GM23338 (cell line): ENCODE data around the gene SLC6A13. TPM values are rescaled to one million over a fixed set of nuclear protein-coding genes. Genes with fewer than 3 reads are reported as not detected.

Experiments used
- ATAC-seq: fragments of 200-7000 bp; cut with Tn5 transposase; 3 replicates; pipeline ENCODE4 v1.9.1; 2020
- DNase-seq: peaks from one replicate; pipeline ENCODE4 v3.0.0-alpha.2; 2015; ENCODE audit warnings: low spot score
- H2AFZ ChIP-seq: fragments of 200-600 bp; sonication (generic); 2 replicates; pipeline ENCODE4 v1.8.0; 2016; ENCODE audit warnings: antibody characterized with exemption, mild to moderate bottlenecking, moderate library complexity
- H3F3A ChIP-seq: fragments of 200-600 bp; sonication (generic); replicated peaks from 2 replicates; pipeline ENCODE4 v1.8.0; 2017; ENCODE audit warnings: antibody characterized with exemption, mixed run types, low read depth
- H3K27ac ChIP-seq: fragments of 200-600 bp; sonication (generic); 2 replicates; pipeline ENCODE4 v1.6.1; 2016; ENCODE audit warnings: low read depth
- H3K27me3 ChIP-seq: fragments of 200-600 bp; sonication (generic); 2 replicates; pipeline ENCODE4 v1.8.0; 2016; ENCODE audit warnings: mild to moderate bottlenecking, mixed run types, moderate library complexity; ENCODE audit not compliant: insufficient read depth
- H3K36me3 ChIP-seq: fragments of 200-600 bp; sonication (generic); 2 replicates; pipeline ENCODE4 v1.8.0; 2016; ENCODE audit warnings: mild to moderate bottlenecking; ENCODE audit not compliant: insufficient read depth
- H3K4me1 ChIP-seq: fragments of 200-600 bp; sonication (generic); 2 replicates; pipeline ENCODE4 v1.8.0; 2016; ENCODE audit warnings: mild to moderate bottlenecking, moderate library complexity; ENCODE audit not compliant: insufficient read depth
- H3K4me2 ChIP-seq: fragments of 200-600 bp; sonication (generic); 2 replicates; pipeline ENCODE4 v1.7.1; 2017; ENCODE audit warnings: mixed run types
- H3K4me3 ChIP-seq: fragments of 200-600 bp; sonication (generic); 2 replicates; pipeline ENCODE4 v1.6.1; 2016; ENCODE audit warnings: mixed run types
- H3K79me2 ChIP-seq: fragments of 200-600 bp; sonication (generic); replicated peaks from 2 replicates; pipeline ENCODE4 v1.8.0; 2017; ENCODE audit warnings: mild to moderate bottlenecking; ENCODE audit not compliant: insufficient read depth
- H3K9me2 ChIP-seq: fragments of 200-600 bp; sonication (generic); 2 replicates; pipeline ENCODE4 v1.8.0; 2017; ENCODE audit not compliant: insufficient read depth
- H4K20me1 ChIP-seq: fragments of 200-600 bp; sonication (generic); replicated peaks from 2 replicates; pipeline ENCODE4 v1.8.0; 2017; ENCODE audit warnings: mild to moderate bottlenecking; ENCODE audit not compliant: insufficient read depth
- H3K27ac Mint-ChIP-seq: 2 replicates; pipeline ENCODE4 v1.8.0; 2020; ENCODE audit warnings: inconsistent platforms, mild to moderate bottlenecking, moderate library complexity, mixed read lengths
- H3K27me3 Mint-ChIP-seq: 3 replicates; pipeline ENCODE4 v1.8.0; 2022; ENCODE audit warnings: low read depth, mild to moderate bottlenecking, moderate library complexity, mixed read lengths, inconsistent platforms; ENCODE audit not compliant: insufficient read depth, poor library complexity
- H3K36me3 Mint-ChIP-seq: 3 replicates; pipeline ENCODE4 v1.8.0; 2021; ENCODE audit warnings: low read depth, mild to moderate bottlenecking, inconsistent platforms, moderate library complexity, mixed read lengths
- H3K4me1 Mint-ChIP-seq: 3 replicates; pipeline ENCODE4 v1.8.0; 2020; ENCODE audit warnings: mild to moderate bottlenecking, inconsistent platforms, mixed read lengths
- H3K4me3 Mint-ChIP-seq: 3 replicates; pipeline ENCODE4 v1.8.0; 2021; ENCODE audit warnings: moderate library complexity, mild to moderate bottlenecking, inconsistent platforms, mixed read lengths
- H3K9me3 Mint-ChIP-seq: 3 replicates; pipeline ENCODE4 v1.8.0; 2020; ENCODE audit warnings: moderate library complexity, mild to moderate bottlenecking, inconsistent platforms, mixed read lengths
- EZH2 ChIP-seq: fragments of 200-600 bp; sonication (generic); IDR thresholded peaks from one replicate; pipeline ENCODE4 v1.8.0; 2017; ENCODE audit warnings: antibody characterized with exemption, mild to moderate bottlenecking, low read depth; ENCODE audit not compliant: unreplicated experiment
- EZH2phosphoT487 ChIP-seq: fragments of 200-600 bp; sonication (generic); IDR thresholded peaks from one replicate; pipeline ENCODE4 v1.8.1; 2018; ENCODE audit warnings: antibody characterized with exemption; ENCODE audit not compliant: unreplicated experiment
- JUNB ChIP-seq: IDR thresholded peaks from one replicate; pipeline ENCODE4 v1.6.1; 2016; ENCODE audit warnings: antibody characterized with exemption; ENCODE audit not compliant: unreplicated experiment
- POLR2AphosphoS5 ChIP-seq: IDR thresholded peaks from 2 replicates; pipeline ENCODE4 v1.6.1; 2016; ENCODE audit warnings: antibody characterized with exemption, low read depth
- polyA plus RNA-seq: library from polyadenylated mRNA; unstranded; fragments of >200 nt; fragmentation: Nextera tagmentation; extraction: Ambion mirVana; gene quantifications from 2 replicates; pipeline ENCODE4 v1.2.1, GENCODE V29; 2016
- total RNA-seq: library from RNA; depleted of rRNA; stranded (reverse); fragments of >200 nt; shearing (Covaris generic); gene quantifications from 2 replicates; pipeline ENCODE4 v1.2.3, GENCODE V29; 2014
- TF ChIP-seq, protein P1 (sequence below): IDR thresholded peaks from one replicate; pipeline ENCODE4 v1.6.1; 2018; ENCODE audit warnings: antibody characterized with exemption; ENCODE audit not compliant: unreplicated experiment
- TF ChIP-seq, protein P2 (sequence below): fragments of 250-450 bp; sonication (Bioruptor Pico); IDR thresholded peaks from 2 replicates; pipeline ENCODE4 v1.5.0; 2020; ENCODE audit warnings: mild to moderate bottlenecking, moderate library complexity

SLC6A13 gene
- total and polyA plus RNA-seq, 2 experiments from 2014 or later, result not detected

DNA sequence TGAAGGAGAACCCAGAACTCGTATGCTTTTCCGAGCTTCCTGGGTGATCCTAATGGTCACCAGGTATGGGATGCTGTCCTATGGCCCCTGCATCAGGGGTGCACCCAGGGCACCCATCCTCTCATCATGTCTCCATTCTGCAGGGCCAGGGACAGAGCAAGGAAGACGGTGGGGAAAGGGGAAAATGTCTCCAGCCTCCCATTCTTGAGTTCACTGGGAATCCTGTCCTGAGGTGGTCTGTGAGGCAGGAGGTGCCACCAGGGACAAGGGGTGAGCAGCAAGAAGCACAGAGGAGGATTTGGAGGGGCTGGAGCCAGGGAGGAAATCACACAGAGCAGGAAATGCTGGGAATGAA lies 33.8 kb downstream of the SLC6A13 start:
- DNase-seq (no peak), ATAC-seq (no peak)
- Mint-ChIP-seq H3K36me3 (no peaks in the 10 kb centered on the region), H3K9me3 (no peaks in the 10 kb centered on the region), H3K4me3 (no peak overlapping the region), H3K27ac (no peak overlapping the region), H3K4me1 (peaks cover 27% of the 10 kb centered on the region), H3K27me3 (peaks cover 14% of the 10 kb centered on the region)
- H3F3A ChIP-seq, result no peaks in the 10 kb centered on the region
- H3K79me2 ChIP-seq, result no peaks in the 10 kb centered on the region
- H4K20me1 ChIP-seq, result no peaks in the 10 kb centered on the region
- no peaks in the 10 kb centered on the region for H3K36me3 ChIP-seq
- H3K4me2 ChIP-seq, result no peak overlapping the region
- no peaks in the 10 kb centered on the region for H3K9me2 ChIP-seq
- no peak overlapping the region for H3K27ac ChIP-seq
- H3K4me1 ChIP-seq, result peaks cover 13% of the 10 kb centered on the region; the same call in 1 of the 2 replicates
- no peaks in the 10 kb centered on the region for H3K27me3 ChIP-seq
- no peak overlapping the region for H2AFZ ChIP-seq
- TF ChIP-seq, protein P1, sequence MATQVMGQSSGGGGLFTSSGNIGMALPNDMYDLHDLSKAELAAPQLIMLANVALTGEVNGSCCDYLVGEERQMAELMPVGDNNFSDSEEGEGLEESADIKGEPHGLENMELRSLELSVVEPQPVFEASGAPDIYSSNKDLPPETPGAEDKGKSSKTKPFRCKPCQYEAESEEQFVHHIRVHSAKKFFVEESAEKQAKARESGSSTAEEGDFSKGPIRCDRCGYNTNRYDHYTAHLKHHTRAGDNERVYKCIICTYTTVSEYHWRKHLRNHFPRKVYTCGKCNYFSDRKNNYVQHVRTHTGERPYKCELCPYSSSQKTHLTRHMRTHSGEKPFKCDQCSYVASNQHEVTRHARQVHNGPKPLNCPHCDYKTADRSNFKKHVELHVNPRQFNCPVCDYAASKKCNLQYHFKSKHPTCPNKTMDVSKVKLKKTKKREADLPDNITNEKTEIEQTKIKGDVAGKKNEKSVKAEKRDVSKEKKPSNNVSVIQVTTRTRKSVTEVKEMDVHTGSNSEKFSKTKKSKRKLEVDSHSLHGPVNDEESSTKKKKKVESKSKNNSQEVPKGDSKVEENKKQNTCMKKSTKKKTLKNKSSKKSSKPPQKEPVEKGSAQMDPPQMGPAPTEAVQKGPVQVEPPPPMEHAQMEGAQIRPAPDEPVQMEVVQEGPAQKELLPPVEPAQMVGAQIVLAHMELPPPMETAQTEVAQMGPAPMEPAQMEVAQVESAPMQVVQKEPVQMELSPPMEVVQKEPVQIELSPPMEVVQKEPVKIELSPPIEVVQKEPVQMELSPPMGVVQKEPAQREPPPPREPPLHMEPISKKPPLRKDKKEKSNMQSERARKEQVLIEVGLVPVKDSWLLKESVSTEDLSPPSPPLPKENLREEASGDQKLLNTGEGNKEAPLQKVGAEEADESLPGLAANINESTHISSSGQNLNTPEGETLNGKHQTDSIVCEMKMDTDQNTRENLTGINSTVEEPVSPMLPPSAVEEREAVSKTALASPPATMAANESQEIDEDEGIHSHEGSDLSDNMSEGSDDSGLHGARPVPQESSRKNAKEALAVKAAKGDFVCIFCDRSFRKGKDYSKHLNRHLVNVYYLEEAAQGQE, result no peak
- TF ChIP-seq POLR2AphosphoS5 (no peak), JUNB (no peak), EZH2phosphoT487 (no peak)
- no peak overlapping the region for H3K4me3 ChIP-seq

DNA sequence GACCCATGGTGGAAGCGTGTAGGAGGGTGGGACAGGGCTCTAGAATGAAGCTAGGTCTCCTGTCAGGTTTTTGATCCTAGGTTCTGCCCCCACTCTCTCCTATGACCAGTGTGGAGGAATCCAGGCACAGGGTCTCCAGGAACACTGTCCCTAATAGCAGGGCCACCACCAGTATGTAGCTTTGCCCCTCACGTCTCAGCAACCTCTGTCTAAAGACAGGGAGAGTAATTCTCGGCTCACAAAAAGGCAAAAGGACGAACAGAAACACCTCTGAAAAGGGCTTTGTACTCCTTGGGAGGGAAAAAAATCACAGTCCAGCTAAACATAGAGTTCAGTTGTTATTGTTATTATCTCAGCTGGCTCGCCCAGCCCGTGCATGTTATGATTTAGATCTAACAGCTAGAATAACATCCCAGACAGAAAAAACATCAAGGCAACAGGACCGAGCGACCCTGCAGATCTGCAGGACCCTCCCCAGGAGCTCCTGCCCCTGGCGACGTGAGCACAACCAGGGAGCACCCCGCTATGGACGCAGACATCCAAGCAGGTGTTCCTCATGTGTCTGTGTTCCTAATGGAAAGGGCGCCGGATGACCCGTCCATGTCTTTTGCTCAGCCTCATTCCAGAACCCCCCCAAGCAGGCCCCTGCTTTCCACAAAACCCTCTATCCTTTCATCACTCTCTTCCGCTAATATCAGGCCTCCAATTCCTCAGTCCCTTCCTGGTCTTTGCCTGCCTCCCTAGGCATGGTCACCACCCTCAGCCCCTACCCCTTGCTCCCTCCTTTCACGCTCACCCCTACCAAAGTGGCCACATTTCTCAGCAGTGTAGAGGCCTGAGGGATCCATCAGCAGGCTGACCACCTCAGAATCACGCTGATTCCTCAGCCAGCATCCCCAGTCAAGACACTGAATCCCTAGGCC lies 34.5 kb downstream of the SLC6A13 start:
- Mint-ChIP-seq H3K4me1 (peaks cover 24% of the 10 kb centered on the region), H3K36me3 (no peaks in the 10 kb centered on the region), H3K27me3 (peaks cover 11% of the 10 kb centered on the region), H3K4me3 (no peak overlapping the region), H3K9me3 (no peaks in the 10 kb centered on the region), H3K27ac (no peak overlapping the region)
- no peaks in the 10 kb centered on the region for H3F3A ChIP-seq
- H3K27ac ChIP-seq, result no peak overlapping the region
- H3K36me3 ChIP-seq, result no peaks in the 10 kb centered on the region
- no peak overlapping the region for H3K4me2 ChIP-seq
- DNase-seq (no peak), ATAC-seq (no peak)
- no peaks in the 10 kb centered on the region for H3K9me2 ChIP-seq
- H2AFZ ChIP-seq, result no peak overlapping the region
- peaks cover 13% of the 10 kb centered on the region; the same call in 1 of the 2 replicates for H3K4me1 ChIP-seq
- no peaks in the 10 kb centered on the region for H3K27me3 ChIP-seq
- no peaks in the 10 kb centered on the region for H4K20me1 ChIP-seq
- no peak overlapping the region for H3K4me3 ChIP-seq
- H3K79me2 ChIP-seq, result no peaks in the 10 kb centered on the region
- TF ChIP-seq POLR2AphosphoS5 (no peak), EZH2 (no peak), EZH2phosphoT487 (no peak)
- TF ChIP-seq, protein P2, sequence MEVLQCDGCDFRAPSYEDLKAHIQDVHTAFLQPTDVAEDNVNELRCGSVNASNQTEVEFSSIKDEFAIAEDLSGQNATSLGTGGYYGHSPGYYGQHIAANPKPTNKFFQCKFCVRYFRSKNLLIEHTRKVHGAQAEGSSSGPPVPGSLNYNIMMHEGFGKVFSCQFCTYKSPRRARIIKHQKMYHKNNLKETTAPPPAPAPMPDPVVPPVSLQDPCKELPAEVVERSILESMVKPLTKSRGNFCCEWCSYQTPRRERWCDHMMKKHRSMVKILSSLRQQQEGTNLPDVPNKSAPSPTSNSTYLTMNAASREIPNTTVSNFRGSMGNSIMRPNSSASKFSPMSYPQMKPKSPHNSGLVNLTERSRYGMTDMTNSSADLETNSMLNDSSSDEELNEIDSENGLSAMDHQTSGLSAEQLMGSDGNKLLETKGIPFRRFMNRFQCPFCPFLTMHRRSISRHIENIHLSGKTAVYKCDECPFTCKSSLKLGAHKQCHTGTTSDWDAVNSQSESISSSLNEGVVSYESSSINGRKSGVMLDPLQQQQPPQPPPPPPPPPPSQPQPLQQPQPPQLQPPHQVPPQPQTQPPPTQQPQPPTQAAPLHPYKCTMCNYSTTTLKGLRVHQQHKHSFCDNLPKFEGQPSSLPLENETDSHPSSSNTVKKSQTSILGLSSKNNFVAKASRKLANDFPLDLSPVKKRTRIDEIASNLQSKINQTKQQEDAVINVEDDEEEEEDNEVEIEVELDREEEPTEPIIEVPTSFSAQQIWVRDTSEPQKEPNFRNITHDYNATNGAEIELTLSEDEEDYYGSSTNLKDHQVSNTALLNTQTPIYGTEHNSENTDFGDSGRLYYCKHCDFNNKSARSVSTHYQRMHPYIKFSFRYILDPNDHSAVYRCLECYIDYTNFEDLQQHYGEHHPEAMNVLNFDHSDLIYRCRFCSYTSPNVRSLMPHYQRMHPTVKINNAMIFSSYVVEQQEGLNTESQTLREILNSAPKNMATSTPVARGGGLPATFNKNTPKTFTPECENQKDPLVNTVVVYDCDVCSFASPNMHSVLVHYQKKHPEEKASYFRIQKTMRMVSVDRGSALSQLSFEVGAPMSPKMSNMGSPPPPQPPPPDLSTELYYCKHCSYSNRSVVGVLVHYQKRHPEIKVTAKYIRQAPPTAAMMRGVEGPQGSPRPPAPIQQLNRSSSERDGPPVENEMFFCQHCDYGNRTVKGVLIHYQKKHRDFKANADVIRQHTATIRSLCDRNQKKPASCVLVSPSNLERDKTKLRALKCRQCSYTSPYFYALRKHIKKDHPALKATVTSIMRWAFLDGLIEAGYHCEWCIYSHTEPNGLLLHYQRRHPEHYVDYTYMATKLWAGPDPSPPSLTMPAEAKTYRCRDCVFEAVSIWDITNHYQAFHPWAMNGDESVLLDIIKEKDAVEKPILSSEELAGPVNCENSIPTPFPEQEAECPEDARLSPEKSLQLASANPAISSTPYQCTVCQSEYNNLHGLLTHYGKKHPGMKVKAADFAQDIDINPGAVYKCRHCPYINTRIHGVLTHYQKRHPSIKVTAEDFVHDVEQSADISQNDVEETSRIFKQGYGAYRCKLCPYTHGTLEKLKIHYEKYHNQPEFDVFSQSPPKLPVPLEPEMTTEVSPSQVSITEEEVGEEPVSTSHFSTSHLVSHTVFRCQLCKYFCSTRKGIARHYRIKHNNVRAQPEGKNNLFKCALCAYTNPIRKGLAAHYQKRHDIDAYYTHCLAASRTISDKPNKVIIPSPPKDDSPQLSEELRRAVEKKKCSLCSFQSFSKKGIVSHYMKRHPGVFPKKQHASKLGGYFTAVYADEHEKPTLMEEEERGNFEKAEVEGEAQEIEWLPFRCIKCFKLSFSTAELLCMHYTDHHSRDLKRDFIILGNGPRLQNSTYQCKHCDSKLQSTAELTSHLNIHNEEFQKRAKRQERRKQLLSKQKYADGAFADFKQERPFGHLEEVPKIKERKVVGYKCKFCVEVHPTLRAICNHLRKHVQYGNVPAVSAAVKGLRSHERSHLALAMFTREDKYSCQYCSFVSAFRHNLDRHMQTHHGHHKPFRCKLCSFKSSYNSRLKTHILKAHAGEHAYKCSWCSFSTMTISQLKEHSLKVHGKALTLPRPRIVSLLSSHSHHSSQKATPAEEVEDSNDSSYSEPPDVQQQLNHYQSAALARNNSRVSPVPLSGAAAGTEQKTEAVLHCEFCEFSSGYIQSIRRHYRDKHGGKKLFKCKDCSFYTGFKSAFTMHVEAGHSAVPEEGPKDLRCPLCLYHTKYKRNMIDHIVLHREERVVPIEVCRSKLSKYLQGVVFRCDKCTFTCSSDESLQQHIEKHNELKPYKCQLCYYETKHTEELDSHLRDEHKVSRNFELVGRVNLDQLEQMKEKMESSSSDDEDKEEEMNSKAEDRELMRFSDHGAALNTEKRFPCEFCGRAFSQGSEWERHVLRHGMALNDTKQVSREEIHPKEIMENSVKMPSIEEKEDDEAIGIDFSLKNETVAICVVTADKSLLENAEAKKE, result no peak
- TF ChIP-seq, protein P1, result no peak
